NCI-H1436 treated with DMSO at 0.1 percent for 48 hours (cell line): ENCODE measurements around the gene CPNE9.
"Not testable (repeated sequence)": the region's sequence is repeated elsewhere in the genome, so short reads cannot be mapped to it uniquely, and the experiment has no call there.

Experiments used
- DNase-seq: peaks from one replicate; lab custom pipeline; 2025; lab: John Stamatoyannopoulos, UW

Gene CPNE9

DNA sequence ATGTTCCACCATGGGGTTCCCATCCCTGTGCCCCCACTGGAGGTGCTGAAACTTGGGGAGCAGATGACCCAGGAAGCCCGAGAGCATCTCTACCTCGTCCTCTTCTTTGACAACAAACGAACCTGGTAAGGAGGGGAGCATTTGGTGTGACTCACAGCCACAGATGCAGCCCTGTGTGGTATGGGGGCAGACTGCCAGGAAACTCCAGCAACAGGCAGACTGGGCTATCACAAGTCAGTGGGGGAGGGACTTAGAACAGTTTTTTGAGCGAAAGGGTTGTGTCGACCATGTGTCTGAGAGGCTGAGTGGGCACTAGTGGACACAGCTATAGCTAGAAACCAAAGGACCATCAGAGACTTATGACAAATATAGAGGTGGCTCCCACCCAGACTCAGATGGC is 42.7 kb downstream of the CPNE9 start:
- no peak for DNase-seq

DNA sequence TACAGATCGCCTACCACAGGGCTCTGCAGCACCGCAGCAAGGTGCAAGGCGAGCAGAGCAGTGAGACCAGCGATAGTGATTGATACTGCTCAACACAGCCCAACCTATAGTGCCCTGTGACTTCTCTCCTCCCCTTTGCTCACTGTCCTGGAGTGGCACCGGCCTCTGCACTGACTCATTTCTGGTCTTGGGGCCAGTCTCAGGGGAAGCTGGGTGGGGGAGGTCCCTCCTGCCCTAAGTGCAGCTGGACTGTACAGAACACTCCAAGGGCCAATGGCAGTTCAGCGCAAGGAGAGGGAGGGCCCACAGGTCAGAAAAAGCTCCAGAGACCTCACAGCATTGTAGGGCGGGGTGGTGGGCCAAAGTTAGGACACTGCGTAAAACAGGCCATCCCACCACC is 43.6 kb downstream of the CPNE9 start:
- no peak for DNase-seq

DNA sequence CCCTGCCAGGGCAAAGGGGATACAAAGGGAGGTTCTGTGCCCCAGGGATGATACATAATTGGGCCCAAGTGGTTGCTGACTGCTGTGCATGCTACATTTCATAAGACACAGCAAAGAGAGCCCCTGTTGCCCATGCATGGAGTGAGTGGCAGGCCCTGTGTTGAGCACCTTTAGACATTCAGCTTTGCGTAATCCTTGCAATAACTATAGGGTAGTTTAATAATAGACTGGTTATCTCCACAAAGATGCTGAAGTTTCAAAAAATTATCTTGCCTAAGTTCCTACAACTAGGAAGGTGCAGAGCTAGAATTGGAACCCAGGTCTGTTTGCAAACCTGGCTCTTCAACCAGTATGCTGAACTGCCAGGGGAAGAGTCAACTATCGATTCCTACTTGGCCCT is 44.4 kb downstream of the CPNE9 start:
- DNase-seq = no peak

DNA sequence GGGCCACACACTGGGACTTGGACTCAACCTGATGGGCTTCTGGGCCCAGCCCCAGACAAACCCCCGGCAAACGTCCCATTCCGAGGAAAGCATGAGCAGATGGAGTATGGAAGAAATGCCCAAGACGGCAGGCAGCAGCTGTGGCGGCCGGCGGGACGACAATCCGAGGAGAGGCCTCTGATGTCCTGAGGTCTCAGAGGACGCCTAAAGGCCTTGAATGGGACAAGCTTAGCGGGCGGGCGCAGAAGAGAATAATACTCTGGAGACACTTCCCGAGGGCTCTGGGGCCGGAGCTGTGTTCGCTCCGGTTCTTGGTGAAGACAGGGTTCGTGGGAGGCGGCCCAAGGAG is 45.6 kb downstream of the CPNE9 start:
- no peak for DNase-seq

DNA sequence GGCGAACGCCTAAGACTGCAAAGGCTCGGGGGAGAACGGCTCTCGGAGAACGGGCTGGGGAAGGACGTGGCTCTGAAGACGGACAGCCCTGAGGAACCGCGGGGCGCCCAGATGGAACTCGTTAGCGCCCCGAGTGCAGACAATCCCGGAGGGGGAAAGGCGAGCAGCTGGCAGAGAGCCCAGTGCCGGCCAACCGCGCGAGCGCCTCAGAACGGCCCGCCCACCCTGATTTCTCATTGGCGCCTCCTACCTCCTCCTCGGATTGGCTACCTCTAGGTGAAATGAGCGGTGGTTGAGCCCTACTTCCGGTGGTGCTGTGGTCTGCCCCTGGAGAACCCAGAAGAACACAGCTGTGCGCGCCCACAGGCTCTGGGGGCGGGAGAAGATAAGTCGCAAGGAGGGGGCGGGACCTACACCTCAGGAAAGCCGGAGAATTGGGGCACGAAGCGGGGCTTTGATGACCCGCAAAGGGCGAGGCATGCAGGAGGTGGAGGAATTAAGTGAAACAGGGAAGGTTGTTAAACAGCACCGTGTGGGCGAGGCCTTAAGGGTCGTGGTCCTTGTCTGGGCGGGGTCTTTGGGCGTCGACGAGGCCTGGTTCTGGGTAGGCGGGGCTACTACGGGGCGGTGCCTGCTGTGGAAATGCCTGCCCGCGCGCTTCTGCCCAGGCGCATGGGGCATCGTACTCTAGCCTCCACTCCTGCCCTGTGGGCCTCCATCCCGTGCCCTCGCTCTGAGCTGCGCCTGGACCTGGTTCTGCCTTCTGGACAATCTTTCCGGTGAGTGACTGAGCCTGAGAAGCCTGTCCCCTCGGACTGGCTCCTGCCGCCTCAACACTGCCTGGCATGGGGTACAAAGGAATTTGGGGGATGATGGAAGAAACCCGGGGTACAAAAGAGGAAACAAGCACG is 46.3 kb downstream of the CPNE9 start, which contains the start of gene OGG1:
Gene OGG1 (plus strand): TSS at position 308 of the 911 bp plus-strand sequence. CDS start 335 bp downstream, at position 643.
- peak; percentile 75 for DNase-seq

DNA sequence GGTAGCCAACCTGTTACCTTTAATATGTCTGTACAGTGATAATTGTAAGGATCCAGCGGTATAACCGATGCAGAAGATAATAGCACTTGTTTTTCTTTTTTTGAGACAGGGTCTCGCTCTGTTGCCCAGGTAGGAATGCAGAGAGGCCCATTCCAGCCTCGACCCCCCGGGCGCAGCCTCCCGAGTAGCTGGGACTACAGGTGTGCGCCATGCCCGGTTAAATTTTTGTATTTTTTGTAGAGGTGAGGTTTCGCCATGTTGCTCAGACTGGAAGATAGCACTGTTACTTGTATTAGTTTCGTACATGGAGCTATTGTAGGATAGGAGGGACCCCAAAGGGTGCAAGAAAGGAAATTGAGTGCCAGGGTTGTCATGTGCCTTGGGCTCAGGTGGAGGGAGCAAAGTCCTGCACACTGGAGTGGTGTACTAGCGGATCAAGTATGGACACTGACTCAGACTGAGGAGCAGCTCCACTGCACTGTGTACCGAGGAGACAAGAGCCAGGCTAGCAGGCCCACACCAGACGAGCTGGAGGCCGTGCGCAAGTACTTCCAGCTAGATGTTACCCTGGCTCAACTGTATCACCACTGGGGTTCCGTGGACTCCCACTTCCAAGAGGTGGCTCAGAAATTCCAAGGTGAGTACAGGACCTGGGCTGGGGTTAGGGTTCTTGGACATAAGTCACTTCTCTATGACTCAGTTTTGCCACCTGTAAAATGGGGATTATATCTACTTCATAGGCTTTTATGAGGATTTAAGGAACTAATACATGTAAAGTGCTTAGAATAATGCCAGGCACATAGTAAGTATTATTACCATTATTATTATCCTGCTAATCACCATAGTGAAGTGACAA is 47.2 kb downstream of the CPNE9 start:
- DNase-seq = no peak

DNA sequence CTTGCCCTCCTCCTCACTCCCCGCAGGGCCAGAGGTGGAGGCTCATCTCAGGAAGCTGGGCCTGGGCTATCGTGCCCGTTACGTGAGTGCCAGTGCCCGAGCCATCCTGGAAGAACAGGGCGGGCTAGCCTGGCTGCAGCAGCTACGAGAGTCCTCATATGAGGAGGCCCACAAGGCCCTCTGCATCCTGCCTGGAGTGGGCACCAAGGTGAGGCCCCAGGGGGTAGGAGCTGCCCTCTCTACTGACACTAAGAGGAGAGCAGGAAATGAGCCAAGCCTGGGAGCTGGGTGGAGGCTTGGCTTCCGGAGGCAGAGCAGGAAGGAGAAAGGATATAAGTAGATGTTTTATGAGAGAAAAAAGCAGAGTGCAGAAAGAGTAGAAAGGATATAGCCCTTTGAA is 51.0 kb downstream of the CPNE9 start:
- DNase-seq = no peak

DNA sequence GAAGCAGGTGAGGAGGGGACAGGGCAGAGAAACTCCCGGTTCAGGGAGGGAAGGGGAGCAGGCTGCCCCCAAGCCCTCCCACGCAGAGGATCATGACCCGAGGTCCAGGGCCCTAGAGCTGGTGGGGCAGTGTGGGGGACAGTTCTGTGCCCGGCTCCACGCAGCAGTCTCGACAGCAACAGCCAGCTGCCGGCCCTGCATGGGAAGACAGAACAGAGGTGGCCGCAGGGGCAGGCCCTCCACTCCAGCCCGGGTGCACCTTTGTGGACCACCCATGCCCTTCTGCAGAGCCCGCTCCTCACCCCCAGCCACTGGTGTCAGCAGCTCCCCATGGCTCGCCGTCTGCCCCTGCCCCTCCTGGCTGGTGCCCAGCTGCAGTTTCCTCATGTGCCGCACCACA is 53.8 kb downstream of the CPNE9 start:
- no peak for DNase-seq

DNA sequence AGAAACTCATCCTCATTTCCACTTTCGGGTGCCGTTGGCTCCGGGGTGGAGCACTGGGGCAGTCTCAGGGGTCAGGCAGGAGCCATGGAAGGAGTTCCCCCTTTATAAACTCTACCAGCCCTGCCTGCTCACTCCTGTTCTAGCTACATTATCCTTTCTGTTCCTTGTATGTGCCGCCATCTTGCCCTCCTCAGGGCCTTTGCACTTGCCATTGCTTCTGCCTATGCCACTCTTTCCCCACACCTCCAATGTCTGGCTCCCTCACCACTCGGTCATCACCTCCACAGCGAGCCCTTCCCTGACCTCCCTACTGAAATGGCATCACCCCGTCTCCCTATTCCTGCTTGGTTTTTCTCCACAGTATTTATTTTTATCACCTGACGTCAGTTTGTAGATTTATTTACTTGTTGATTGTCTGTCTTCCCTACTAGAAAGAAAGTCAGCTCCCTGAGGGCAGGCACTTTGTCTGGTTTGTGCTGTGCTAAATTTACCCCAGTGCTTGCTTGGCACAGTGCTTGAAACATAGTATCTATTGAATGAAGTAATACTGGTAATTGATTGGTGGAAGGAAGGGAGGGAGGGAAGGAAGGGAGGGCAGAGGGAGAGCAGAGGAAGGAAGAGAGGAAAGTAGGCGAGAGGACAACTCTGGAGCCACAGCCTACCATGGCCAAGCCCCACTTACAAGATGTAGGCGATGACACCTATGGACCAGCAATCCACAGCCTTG is 57.3 kb downstream of the CPNE9 start:
- DNase-seq = no peak

DNA sequence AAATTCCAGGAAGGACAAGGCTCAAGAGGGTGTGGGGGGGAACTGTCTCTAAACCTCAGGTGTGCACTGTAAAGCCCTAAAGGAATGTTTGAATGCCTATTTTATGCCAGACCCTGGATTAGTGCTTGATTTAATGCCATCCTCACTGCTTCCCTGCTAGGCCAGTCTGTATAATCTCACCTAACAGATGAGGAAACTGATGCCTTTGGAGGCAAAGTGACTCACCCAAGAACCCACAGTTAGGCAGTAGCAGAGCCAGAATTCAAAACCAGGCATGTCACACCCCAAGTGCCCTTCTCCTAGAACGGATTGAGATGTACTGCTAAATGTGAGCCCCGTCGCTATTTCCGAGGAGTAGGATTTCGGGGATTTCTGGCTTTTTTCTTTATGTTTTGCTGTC is 58.3 kb downstream of the CPNE9 start:
- no peak for DNase-seq

DNA sequence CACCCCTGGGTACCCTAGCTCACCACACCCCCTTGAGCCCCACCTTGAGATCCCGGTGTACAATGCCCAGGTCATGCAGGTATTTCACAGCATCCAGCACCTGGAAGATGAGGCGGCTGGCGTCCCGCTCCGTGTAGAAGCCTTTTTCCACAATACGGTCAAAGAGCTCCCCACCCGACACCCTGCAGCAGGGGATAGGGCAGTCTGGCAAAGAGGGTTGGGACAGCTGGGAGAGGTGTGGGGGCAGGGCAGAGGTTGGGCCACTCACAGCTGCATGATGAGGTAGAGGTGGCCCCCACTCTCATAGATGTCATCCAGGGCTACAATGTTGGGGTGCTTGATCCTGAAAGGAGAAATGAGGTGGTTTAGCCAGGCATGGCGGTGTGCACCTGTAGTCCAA is 59.2 kb downstream of the CPNE9 start:
- no peak for DNase-seq

DNA sequence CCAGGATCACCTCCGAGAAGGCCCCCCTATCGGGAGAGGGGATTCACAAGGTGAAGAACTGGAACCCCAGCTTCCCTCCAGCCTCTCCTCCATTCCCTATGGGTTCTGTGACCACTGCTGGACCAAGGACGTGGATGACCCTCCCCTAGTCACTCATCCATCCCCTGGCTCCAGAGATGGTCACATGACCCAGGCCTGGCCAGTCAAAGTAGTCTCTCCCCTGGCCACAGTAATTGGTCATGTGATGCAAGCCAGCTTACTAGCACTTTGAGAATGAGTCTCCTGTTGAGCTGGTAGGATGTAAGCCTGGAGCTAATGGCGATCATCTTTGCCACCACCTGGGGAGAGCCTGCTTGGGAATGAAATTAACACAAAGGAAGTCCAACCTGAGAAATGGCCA is 62.2 kb downstream of the CPNE9 start:
- no peak for DNase-seq

DNA sequence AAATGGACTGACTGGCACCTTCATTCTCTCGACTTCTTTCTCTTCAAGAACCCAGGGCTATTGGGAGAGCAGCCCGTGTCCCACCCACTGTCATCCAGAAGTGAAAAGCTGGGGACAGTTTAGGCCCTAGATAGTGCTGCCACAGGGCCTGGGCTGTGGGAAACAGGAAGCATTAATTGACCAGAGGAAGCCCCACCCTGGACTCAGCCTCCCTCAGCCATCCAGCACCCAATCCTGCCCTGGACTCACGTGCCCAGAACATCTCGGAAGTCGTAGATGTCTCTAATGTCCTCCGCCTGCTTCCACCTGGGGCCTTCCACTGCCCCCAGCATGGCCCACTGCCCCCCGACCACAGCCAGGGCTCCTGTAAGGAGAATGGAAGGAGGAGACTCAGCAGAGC is 63.8 kb downstream of the CPNE9 start:
- DNase-seq = no peak

DNA sequence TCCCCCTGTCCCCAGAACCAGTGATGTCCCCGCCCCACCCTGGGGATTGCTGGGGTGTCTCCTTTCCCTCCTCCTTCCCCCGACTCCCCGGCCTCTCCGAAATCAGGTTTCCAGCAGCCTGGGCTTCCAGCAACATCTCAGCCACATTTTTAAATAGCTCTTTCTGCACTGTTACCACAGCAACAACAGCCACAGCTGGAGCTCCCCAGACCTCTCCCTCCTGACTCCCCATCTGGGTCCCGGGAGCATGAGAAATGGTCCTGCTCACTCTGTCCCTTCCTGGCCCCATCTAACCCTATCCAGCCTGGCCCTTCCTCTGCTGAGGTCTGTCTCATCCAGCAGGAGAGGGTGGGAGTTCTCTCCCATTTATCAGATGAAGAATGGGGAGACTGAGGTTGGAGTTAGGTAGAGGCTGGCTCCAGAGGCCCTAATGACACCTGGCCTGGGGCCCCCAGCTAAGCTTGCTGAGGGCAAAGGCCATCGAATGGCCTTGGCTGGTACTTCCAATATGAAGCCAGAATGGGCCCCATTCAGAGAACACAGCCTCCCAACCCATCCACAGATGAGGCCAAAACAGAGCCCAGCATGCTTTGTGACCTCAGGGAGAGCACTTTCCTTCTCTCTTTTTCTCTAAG is 64.6 kb downstream of the CPNE9 start:
- no peak for DNase-seq

DNA sequence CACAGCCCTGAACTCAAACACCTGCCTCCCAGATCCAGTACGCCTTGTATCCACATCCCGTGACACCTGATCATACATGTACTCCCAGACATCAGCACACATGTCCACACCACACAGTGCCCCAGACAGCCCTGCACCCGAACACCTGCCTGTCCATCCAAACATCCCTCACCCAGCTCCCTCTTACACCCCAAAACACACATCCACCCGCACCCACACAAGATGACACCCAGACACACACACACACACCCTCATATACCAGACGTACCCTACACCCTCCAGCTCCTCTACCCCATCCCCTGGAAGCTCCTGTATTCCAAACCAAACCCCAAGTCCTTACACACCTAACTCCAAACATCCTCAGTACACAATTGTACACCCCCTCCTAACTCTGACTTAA is 65.4 kb downstream of the CPNE9 start:
- no peak for DNase-seq

DNA sequence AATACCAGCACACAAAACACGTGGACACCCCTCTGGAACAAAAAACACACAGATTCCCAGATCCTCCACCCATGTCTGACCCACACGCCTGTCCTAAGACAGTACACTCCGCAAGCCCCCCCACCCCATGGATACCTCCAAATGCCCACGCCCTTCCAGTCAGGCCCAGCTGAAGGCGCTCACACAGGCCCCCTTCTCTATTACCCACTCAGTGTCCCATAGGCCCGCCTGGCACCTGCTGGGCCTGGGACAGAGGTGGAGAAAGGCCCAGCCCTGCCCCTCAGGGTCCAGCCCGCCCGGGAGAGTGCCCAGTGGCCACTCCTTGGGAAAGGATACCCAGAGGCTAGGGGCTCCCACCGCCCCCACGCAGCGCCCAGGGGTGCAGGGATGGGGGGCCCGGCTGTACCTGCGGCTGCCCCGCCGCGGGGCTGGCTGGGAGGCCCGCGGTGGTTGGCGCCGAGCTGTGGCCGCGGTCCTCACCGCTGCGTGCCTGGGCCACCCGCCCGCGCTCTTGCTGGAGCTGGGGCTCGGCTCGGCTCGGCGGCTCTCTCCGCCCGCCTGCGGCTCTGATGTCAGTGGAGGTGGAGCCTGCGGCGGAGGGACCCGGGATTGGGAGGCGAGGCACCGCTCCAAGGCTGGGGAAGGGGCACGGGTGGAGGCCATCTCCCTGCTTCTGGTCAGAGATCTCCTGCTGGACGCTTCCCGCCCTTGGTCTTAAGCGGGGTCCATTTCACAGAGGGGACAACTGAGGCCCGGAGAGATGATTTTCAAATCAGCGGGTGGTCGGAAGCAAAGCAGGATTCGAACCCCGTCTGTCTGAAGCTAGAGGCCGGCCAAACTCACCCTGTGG is 66.0 kb downstream of the CPNE9 start, which contains the start of gene CAMK1:
Gene CAMK1 (minus strand): TSS at position 522 of the 850 bp plus-strand sequence. CDS start 2,198 bp downstream, outside the sequence.
- DNase-seq = no peak

DNA sequence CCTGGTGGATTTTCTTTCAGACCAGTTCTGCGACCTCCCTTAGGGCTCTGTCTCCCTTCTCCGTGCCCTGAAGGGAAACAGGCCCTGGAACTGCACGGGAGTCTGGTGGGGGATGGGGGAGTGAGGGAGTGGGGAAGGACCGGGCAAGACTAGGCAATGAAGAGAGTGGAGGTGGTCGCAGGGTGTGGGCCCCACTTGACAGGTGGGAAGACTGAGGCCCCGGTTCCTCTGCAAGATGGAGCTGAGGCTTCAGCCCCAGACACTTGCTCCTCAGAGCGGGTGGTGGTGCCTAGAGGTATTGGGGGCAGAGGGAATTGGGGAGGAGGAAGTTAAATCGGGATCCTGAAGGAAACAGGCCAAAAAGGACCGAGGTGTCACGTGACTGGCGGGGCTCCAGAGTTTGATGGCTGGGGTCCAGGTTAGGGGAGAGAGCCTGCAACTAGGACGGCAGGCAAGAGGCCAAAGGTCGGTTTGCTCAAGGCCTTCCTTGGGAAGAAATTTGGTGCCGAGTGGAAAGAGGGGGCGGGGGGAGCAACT is 66.7 kb downstream of the CPNE9 start:
- no peak for DNase-seq

DNA sequence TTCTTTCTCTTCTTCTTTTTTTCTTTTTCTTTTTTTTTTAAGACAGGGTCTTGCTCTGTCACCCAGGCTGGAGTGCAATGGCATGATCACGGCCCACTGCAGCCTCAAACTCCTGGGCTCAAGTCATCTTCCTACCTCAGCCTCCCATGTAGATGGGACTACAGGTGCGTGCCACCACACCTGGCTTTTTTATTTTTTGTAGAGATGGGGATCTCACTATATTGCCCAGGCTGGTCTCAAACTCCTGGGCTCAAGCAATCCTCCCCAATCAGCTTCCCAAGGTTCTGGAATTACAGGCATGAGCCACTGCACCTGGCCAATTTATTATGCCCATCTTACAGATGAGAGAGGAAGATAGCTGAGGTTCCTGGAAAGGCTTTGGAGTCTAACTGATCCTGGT is 67.4 kb downstream of the CPNE9 start:
- DNase-seq = not testable (repeated sequence)

DNA sequence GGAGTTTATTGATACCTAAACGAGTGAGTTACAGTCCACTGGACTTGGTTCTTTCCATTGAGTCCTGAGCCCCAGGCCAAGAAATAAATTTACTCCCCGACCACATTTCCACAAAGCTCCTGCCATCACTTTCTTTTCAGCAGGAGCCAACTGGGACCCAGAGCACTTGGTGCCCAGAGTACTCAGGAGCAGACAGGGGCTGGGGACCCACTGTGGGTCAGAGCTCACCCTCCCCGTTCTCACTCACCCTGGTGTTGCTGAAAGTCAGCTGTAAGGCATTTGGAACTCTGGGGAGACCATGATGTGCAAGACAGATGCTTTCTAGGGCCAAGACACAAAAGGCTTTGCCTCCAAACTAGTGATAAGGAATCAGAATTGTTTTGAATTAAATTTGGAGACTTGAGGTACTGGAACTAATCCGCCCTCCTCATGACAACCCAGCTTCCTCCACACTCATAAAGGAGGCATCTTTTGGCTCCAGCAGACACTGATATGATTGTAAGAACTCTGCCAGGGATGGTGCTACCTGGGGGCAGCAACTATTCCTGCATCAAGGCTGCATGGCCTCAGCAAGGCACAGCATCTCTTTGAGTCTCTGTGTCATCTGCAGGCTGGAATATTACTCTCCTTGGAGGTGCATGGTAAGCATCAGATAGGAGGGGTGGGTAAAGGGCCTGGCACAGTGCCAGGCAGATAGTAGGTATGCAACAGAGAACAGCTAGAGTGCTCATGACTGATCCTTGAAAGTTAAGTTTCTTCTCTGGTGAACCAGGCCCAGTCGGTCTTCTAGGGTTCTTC is 73.5 kb downstream of the CPNE9 start:
- no peak for DNase-seq

DNA sequence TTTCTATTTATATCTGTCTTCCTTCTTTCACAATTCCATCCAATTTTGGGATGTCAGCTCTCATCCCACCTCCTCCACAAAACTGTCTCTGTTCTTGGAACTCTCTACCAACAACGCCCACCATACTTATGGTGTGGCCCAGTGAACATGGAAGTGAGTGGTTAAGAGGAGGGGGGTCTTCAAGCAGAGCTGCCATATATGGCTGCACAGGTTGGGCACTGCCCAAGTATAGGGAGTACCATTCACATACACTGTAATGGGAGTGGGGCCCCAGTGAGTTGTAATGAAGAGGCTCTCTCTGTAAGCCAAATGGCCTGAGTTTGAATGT is 74.0 kb downstream of the CPNE9 start:
- DNase-seq = no peak
